ENCODE measurements around the gene ADGRD2. TPM values are rescaled to one million over a fixed set of nuclear protein-coding genes. Genes with fewer than 3 reads are reported as not detected.

The ADGRD2 gene
- total RNA-seq, 1 donor from 2014 or later = not detected

DNA sequence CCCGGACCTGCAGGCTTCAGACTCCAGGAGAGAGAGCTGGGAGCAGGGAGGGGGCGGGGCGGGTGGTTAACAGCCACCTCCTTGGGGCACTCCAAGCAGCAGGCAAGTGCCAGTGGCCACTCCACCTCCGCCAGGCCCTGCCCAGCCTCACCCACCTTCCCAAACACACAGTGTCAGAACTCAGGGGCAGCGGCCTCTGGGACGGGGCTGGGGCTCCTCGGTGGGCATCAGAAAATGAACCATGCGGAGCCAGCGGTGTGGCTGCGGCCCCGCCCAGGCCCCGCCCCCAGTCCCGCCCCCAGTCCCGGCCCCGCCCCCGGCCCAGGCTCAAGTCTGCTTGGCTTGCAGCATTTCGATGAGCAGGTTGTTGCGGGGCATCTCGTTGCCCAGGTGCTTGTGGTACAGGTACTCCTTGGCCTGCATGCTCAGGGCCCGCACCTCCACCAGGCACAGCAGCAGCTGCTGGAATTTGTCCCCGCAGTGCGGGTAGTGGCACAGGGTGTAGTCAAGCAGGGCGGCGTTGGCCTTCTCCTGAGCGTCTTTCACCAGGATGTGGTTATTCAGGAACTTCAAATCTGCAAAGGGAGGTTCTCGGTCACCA, 32.3 kb downstream of the ADGRD2 start:
- Mint-ChIP-seq H3K27ac (ENCODE audit: unreplicated experiment) (no peak overlapping the region), H3K9me3 (ENCODE audit: unreplicated experiment) (no peaks in the 10 kb centered on the region), H3K27me3 (ENCODE audit: unreplicated experiment) (peaks cover 35% of the 10 kb centered on the region), H3K36me3 (ENCODE audit: unreplicated experiment) (no peaks in the 10 kb centered on the region), H3K4me1 (ENCODE audit: unreplicated experiment) (peaks cover 3% of the 10 kb centered on the region), H3K4me3 (ENCODE audit: unreplicated experiment) (no peak overlapping the region)
- TF ChIP-seq, protein P1, sequence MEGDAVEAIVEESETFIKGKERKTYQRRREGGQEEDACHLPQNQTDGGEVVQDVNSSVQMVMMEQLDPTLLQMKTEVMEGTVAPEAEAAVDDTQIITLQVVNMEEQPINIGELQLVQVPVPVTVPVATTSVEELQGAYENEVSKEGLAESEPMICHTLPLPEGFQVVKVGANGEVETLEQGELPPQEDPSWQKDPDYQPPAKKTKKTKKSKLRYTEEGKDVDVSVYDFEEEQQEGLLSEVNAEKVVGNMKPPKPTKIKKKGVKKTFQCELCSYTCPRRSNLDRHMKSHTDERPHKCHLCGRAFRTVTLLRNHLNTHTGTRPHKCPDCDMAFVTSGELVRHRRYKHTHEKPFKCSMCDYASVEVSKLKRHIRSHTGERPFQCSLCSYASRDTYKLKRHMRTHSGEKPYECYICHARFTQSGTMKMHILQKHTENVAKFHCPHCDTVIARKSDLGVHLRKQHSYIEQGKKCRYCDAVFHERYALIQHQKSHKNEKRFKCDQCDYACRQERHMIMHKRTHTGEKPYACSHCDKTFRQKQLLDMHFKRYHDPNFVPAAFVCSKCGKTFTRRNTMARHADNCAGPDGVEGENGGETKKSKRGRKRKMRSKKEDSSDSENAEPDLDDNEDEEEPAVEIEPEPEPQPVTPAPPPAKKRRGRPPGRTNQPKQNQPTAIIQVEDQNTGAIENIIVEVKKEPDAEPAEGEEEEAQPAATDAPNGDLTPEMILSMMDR (IDR thresholded peaks at IDR 0.05) = no peak
- no peak for DNase-seq (ENCODE audit: extremely low spot score, unreplicated experiment)

DNA sequence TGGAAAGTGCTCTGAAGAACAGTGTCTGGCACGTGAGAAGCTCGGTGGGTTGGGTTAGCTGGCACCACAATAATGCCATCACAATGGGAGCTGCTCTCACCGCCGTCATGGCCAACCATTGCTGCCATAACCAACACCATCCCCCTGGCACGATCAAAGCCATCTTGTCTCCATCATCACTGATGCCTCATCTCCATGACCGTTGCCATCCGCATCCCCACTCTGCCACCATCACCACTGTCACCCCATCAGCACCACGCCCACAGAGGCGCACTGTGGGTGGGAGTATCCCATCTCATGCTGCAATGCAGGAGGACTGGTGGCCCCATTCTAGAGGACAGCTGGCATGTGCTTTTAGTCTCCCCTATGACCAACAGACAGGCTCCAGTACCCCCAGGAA, 33.2 kb downstream of the ADGRD2 start:
- TF ChIP-seq, protein P1 (IDR thresholded peaks at IDR 0.05) = no peak
- no peak for DNase-seq (ENCODE audit: extremely low spot score, unreplicated experiment)
- H3K36me3 Mint-ChIP-seq (ENCODE audit: unreplicated experiment) = no peaks in the 10 kb centered on the region
- H3K9me3 Mint-ChIP-seq (ENCODE audit: unreplicated experiment) = no peaks in the 10 kb centered on the region
- no peak overlapping the region for H3K4me3 Mint-ChIP-seq (ENCODE audit: unreplicated experiment)
- peaks cover 34% of the 10 kb centered on the region for H3K27me3 Mint-ChIP-seq (ENCODE audit: unreplicated experiment)
- H3K27ac Mint-ChIP-seq (ENCODE audit: unreplicated experiment) = no peak overlapping the region
- H3K4me1 Mint-ChIP-seq (ENCODE audit: unreplicated experiment) = peaks cover under 1% of the 10 kb centered on the region

DNA sequence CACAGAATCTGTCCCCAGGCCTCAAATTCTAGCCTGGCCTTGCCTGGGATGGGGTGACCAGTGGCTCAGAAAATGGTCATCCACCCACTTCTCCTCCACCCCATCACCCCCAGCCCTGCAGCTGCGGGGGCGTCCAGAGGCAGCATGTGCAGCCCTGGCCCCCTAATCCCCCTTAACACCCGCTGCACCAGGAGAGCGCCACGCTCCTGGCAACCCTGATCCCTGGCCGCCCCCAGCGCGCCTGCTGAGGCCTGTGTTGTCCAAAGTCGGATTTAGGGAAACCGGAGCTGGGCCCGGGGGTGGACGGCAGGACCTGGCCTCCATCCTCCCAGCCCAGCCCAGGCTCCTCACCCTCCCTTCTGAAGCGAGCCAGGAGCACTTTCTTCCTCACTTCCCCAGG, 35.0 kb downstream of the ADGRD2 start:
- Mint-ChIP-seq H3K4me1 (ENCODE audit: unreplicated experiment) (no peaks in the 10 kb centered on the region), H3K4me3 (ENCODE audit: unreplicated experiment) (no peak overlapping the region), H3K27me3 (ENCODE audit: unreplicated experiment) (peaks cover 26% of the 10 kb centered on the region), H3K36me3 (ENCODE audit: unreplicated experiment) (no peaks in the 10 kb centered on the region), H3K27ac (ENCODE audit: unreplicated experiment) (no peak overlapping the region), H3K9me3 (ENCODE audit: unreplicated experiment) (no peaks in the 10 kb centered on the region)
- TF ChIP-seq, protein P1 (IDR thresholded peaks at IDR 0.05) = no peak
- no peak for DNase-seq (ENCODE audit: extremely low spot score, unreplicated experiment)

DNA sequence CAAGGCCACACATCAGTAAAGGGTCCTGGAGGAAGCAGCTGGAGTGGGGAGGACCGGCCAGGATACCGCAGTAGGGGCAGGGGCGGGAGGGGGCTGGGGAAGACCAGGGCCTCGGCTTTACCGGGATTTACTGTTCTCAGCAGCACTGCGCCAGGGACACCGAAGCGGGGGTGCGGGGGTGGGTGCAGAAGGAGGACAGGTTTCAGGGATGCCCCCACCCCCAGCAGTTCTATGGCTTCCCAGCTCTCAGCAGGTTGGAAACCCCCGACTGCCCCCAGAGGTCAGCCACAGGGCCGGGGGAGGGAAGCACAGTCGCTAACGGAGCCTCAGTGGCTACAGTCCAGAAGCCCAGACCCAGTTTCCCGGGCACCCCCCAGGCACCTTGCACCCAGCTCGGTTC, 35.7 kb downstream of the ADGRD2 start:
- Mint-ChIP-seq H3K4me3 (ENCODE audit: unreplicated experiment) (no peak overlapping the region), H3K9me3 (ENCODE audit: unreplicated experiment) (no peaks in the 10 kb centered on the region), H3K27me3 (ENCODE audit: unreplicated experiment) (peaks cover 23% of the 10 kb centered on the region), H3K27ac (ENCODE audit: unreplicated experiment) (no peak overlapping the region), H3K4me1 (ENCODE audit: unreplicated experiment) (no peaks in the 10 kb centered on the region), H3K36me3 (ENCODE audit: unreplicated experiment) (no peaks in the 10 kb centered on the region)
- no peak for DNase-seq (ENCODE audit: extremely low spot score, unreplicated experiment)
- TF ChIP-seq, protein P1 (IDR thresholded peaks at IDR 0.05) = no peak

DNA sequence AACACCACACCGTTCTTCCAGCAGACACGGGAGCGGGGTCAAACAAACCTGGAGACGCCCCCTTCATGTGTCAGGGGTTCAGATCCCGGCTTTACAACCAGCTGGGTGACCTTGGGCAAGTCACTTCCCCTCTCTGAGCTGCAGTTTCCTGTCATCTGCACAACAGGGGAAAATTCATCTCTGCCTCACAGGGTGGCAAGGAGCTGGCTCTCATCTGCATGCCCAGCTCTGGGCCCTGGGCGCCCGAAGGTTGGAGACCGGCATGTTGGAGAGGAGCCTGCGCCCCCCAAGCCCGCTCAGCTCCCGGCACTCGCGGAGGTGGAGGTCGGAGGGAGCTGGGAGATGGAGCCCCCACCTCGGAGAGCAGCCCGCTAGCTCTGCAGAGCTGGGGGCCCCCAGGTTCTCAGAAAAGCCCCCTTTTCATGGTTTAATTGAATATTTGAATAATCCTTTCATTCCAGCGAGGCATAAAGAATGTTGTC, 36.6 kb downstream of the ADGRD2 start:
- Mint-ChIP-seq H3K9me3 (ENCODE audit: unreplicated experiment) (no peaks in the 10 kb centered on the region), H3K36me3 (ENCODE audit: unreplicated experiment) (no peaks in the 10 kb centered on the region), H3K4me1 (ENCODE audit: unreplicated experiment) (no peaks in the 10 kb centered on the region), H3K4me3 (ENCODE audit: unreplicated experiment) (no peak overlapping the region), H3K27ac (ENCODE audit: unreplicated experiment) (no peak overlapping the region), H3K27me3 (ENCODE audit: unreplicated experiment) (peaks cover 23% of the 10 kb centered on the region)
- no peak for DNase-seq (ENCODE audit: extremely low spot score, unreplicated experiment)
- TF ChIP-seq, protein P1 (IDR thresholded peaks at IDR 0.05) = no peak

Data from osteocyte (in vitro differentiated cells).